Suprapubic skin (tissue), 4 donors: ENCODE data around the gene TLNRD1. TPM values are rescaled to one million over a fixed set of nuclear protein-coding genes. Genes with fewer than 3 reads are reported as not detected.

Experiments
- DNase-seq, 2 donors: peaks; one replicate each; pipeline ENCODE4 v3.0.0-alpha.2; 2019; ENCODE audit warnings: low spot score in 2 of 2
- H3K27ac ChIP-seq: fragments of 200-600 bp; sonication (generic); one replicate; pipeline ENCODE4 v1.5.1; 2019
- H3K27me3 ChIP-seq: fragments of 200-600 bp; sonication (generic); one replicate; pipeline ENCODE4 v1.5.1; 2019
- H3K36me3 ChIP-seq: fragments of 200-600 bp; sonication (generic); one replicate; pipeline ENCODE4 v1.5.1; 2019
- H3K4me1 ChIP-seq: fragments of 200-600 bp; sonication (generic); one replicate; pipeline ENCODE4 v1.5.1; 2019
- H3K4me3 ChIP-seq: fragments of 200-600 bp; sonication (generic); one replicate; pipeline ENCODE4 v1.5.1; 2019; ENCODE audit warnings: mild to moderate bottlenecking
- H3K9me3 ChIP-seq: fragments of 200-600 bp; sonication (generic); one replicate; pipeline ENCODE4 v1.5.1; 2019
- EP300 ChIP-seq: sonication (generic); formaldehyde crosslinking; IDR thresholded peaks from one replicate; pipeline ENCODE4 v1.6.1; 2017; ENCODE audit warnings: antibody characterized with exemption
- POLR2A ChIP-seq, 2 donors: fragments of 450-650 bp; IDR thresholded peaks; one replicate each; pipeline ENCODE4 v1.6.1; 2017; ENCODE audit warnings: antibody characterized with exemption in 2 of 2, mild to moderate bottlenecking in 2 of 2, moderate library complexity in 2 of 2
- POLR2AphosphoS5 ChIP-seq, 3 donors: sonication (generic); formaldehyde crosslinking; IDR thresholded peaks; one replicate each; pipeline ENCODE4 v1.6.1; 2017; ENCODE audit warnings: antibody characterized with exemption in 3 of 3
- WGBS: methylation state at CpG from one replicate; pipeline ENCODE4 v1.1.5; 2018; 5-methylcytosine and 5-hydroxymethylcytosine counted together
- total RNA-seq, 4 donors: library from RNA; depleted of rRNA; stranded (reverse); fragments of >200 nt; gene quantifications; one replicate each; pipeline ENCODE4 v1.1.0, GENCODE V29; 2016
- TF ChIP-seq, protein P1 (sequence below), 2 donors: fragments of 200-600 bp in 1 of 2; fragments of 450-650 bp in 1 of 2; sonication (generic) in 1 of 2; IDR thresholded peaks; one replicate each; pipeline ENCODE4 v1.5.1; 2016 to 2019; ENCODE audit warnings: antibody characterized with exemption in 2 of 2, mild to moderate bottlenecking in 1 of 2, moderate library complexity in 1 of 2

Gene TLNRD1
- total RNA-seq, 4 donors from 2014 or later: 9.4 to 16.6 (median 11.5) TPM

GRCh38 chr15:80986487-80986886, 14.2 kb upstream of the TLNRD1 start:
- no peak for TF ChIP-seq EP300
- no peak for TF ChIP-seq POLR2AphosphoS5 (IDR thresholded peaks at IDR 0.05)
- TF ChIP-seq, protein P1, sequence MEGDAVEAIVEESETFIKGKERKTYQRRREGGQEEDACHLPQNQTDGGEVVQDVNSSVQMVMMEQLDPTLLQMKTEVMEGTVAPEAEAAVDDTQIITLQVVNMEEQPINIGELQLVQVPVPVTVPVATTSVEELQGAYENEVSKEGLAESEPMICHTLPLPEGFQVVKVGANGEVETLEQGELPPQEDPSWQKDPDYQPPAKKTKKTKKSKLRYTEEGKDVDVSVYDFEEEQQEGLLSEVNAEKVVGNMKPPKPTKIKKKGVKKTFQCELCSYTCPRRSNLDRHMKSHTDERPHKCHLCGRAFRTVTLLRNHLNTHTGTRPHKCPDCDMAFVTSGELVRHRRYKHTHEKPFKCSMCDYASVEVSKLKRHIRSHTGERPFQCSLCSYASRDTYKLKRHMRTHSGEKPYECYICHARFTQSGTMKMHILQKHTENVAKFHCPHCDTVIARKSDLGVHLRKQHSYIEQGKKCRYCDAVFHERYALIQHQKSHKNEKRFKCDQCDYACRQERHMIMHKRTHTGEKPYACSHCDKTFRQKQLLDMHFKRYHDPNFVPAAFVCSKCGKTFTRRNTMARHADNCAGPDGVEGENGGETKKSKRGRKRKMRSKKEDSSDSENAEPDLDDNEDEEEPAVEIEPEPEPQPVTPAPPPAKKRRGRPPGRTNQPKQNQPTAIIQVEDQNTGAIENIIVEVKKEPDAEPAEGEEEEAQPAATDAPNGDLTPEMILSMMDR (IDR thresholded peaks at IDR 0.05): no peak
- TF ChIP-seq POLR2A (IDR thresholded peaks at IDR 0.05): no peak
- no peak overlapping the region for H3K27ac ChIP-seq
- H3K27me3 ChIP-seq: no peaks in the 10 kb centered on the region
- no peak overlapping the region for H3K4me3 ChIP-seq
- DNase-seq: no peak
- H3K36me3 ChIP-seq: peaks cover 3% of the 10 kb centered on the region
- H3K9me3 ChIP-seq: no peaks in the 10 kb centered on the region
- 100% methylated on average over 1 of the region's 1 CpG for WGBS
- peaks cover 53% of the 10 kb centered on the region for H3K4me1 ChIP-seq

DNA sequence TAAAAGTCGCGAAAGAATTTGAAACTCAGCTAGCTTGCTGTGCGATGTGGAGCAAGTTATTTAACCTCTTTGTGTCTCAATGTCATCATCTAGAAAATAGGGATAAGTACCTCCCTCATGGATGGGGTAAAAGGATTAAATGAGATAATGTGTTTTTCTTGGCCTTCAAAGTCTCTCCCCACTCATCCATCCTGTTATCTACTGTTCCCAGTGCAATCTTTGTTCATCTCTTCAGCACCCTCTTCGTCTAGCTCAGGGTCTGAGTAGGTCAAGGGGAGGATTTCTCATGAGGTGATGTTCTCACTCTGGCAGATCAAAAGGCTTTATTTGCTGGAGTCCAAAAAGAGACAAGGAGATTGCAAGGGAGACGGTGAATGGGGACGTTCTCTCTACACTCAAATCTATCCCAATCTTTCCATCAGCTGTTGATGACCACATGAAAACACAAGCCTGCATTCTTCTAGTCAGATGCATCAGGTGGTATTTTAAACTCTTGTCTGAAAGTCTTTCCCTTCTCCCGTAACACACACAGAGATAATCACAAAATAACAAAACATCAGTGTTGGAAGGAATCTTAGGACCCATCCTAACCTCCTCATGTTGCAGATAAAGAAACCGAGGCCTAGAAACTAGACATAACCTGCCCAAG, 12.5 kb upstream of the TLNRD1 start:
- 69% methylated on average over 8 of the region's 8 CpGs for WGBS

DNA sequence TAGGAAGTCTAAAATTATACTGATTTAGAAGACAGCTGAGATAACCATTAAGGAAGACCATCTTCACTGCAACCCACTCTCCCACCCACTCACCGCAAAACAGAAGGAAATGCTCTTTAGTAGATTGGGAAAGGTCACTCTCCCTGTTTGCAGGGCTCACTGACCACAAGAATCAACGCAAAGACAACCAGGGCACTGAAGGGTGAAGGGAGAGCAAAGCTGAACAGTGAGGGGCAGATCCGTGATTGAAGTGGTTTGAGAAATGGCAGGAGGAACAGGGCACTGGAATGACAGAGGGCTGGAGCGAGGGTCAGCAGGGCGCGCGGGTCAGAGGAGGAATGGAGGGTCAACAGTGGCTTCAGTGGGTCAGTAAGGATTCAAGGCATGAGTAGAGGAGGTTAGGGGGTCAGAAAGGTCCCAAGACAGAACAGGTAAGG, 11.6 kb upstream of the TLNRD1 start:
- Histone ChIP-seq H3K9me3 (no peaks in the 10 kb centered on the region), H3K27me3 (no peaks in the 10 kb centered on the region), H3K4me1 (peaks cover 60% of the 10 kb centered on the region), H3K36me3 (no peaks in the 10 kb centered on the region), H3K27ac (peak overlapping the region; percentile 92), H3K4me3 (peak overlapping the region; percentile 95)
- DNase-seq: no peak
- TF ChIP-seq EP300 (no peak), POLR2A (IDR thresholded peaks at IDR 0.05) (no peak), POLR2AphosphoS5 (IDR thresholded peaks at IDR 0.05) (no peak)
- TF ChIP-seq, protein P1 (IDR thresholded peaks at IDR 0.05): no peak
- WGBS: 0% methylated on average over 7 of the region's 7 CpGs

More for the DNA sequence above, 12.5 kb upstream of the TLNRD1 start:
- DNase-seq: no peak
- Histone ChIP-seq H3K36me3 (no peaks in the 10 kb centered on the region), H3K9me3 (no peaks in the 10 kb centered on the region), H3K4me1 (peaks cover 61% of the 10 kb centered on the region), H3K27ac (no peak overlapping the region), H3K4me3 (peak overlapping the region; percentile 95), H3K27me3 (no peaks in the 10 kb centered on the region)
- TF ChIP-seq EP300 (no peak), POLR2AphosphoS5 (IDR thresholded peaks at IDR 0.05) (no peak), POLR2A (IDR thresholded peaks at IDR 0.05) (no peak)
- TF ChIP-seq, protein P1 (IDR thresholded peaks at IDR 0.05): no peak

DNA sequence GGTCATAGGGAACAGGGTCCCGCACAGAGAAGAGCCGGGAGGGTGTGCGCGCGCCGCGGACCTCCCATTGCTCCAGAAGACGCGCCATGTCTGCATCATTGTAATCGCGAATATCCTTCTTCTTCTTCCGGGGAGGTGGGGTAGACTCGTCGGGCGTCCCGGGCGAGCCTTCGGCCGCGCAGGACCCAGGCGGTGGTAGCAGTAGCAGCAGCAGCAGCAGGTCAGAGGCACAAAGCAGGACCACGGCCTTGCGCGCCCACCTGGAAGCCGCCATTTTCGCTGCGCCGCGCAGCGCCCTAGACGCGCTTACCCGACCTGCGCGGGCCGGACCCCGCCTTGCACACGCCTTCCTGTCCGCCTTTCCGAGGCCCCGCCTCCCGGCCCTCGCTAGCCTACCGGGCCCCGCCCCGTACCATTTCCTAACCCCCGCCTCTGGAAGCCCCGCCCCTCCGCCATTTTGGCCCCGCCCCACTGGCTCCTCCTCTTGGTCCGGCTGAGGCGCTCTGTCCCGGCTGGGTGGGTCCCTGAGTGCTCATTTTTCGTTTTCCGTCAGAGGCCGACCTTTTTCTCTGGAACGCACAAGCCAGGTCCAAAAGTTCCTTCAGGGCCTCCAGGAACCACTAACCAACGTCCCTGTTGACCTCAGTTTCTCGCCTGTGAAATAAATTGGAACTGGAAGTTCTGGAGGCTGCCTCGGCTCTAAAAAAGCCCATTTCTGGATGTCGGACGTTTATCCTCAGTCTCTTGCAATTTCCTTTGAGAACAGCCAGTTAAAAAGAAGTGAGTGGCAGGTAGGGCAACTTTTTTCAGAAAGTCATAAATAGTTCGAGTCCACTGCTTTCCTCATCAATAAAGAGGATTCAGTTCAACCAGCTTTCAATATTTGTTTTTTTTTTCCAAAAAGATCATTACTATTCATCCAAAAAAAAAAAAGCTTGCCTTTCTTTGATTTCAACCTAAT, 10.9 kb upstream of the TLNRD1 start, which contains the start of gene MESD:
MESD (minus strand) TSS at position 302 of the 961 bp plus-strand sequence; CDS start at position 274, 28 bp downstream.
- Histone ChIP-seq H3K9me3 (no peaks in the 10 kb centered on the region), H3K27ac (peak within 1 kb of the TSS; percentile 92), H3K4me3 (peak within 1 kb of the TSS; percentile 95), H3K4me1 (peaks cover 54% of the 10 kb centered on the region), H3K27me3 (no peaks in the 10 kb centered on the region), H3K36me3 (no peaks in the 10 kb centered on the region)
- under 1% methylated on average over 59 of the region's 63 CpGs for WGBS
- TF ChIP-seq POLR2AphosphoS5 (IDR thresholded peaks at IDR 0.05) (peak; percentile 16 to 95 (median 63)), POLR2A (IDR thresholded peaks at IDR 0.05) (peak in 1 of 2 donors; percentile 86), EP300 (no peak)
- TF ChIP-seq, protein P1 (IDR thresholded peaks at IDR 0.05): no peak
- peak; percentile 99 for DNase-seq

GRCh38 chr15:80990955-80991354, 9.8 kb upstream of the TLNRD1 start:
- TF ChIP-seq, protein P1 (IDR thresholded peaks at IDR 0.05): no peak
- no peak for TF ChIP-seq POLR2AphosphoS5 (IDR thresholded peaks at IDR 0.05)
- no peak for TF ChIP-seq POLR2A (IDR thresholded peaks at IDR 0.05)
- TF ChIP-seq EP300: no peak
- Histone ChIP-seq H3K27me3 (no peaks in the 10 kb centered on the region), H3K4me3 (no peak overlapping the region), H3K9me3 (no peaks in the 10 kb centered on the region), H3K27ac (peak overlapping the region; percentile 92), H3K36me3 (no peaks in the 10 kb centered on the region), H3K4me1 (peaks cover 48% of the 10 kb centered on the region)
- WGBS: 93% methylated on average over 1 of the region's 1 CpG
- DNase-seq: no peak
